K562 (cell line): ENCODE data around the gene TGFA. TPM values are rescaled to one million over a fixed set of nuclear protein-coding genes. Genes with fewer than 3 reads are reported as not detected.

Experiments used
- ATAC-seq: fragments of 200-7000 bp; cut with Tn5 transposase; 3 replicates; pipeline ENCODE4 v1.9.1; 2020; ENCODE audit warnings: moderate library complexity
- BruUV-seq: library from RNA; stranded (reverse); fragments of 400-500 nt; replicated peaks from 2 replicates; lab custom pipeline; 2021; lab: Mats Ljungman, UMichigan
- CTCF ChIA-PET: fragments of 300-600 bp; formaldehyde crosslinking; extraction: SDS; loops from one replicate; lab custom pipeline; 2021; ENCODE audit warnings: low intra/inter-chr PET ratio; lab: Yijun Ruan, JAX
- POLR2A ChIA-PET: fragments of 300-600, 350-650 bp; sonication (Branson Sonifier 250); formaldehyde crosslinking; extraction: SDS; loops from one replicate; lab custom pipeline; 2021; ENCODE audit warnings: antibody characterized with exemption, inconsistent platforms; lab: Yijun Ruan, JAX
- DNase-seq, 4 experiments: peaks; one replicate each; pipeline versions ENCODE4 v3.0.0 to v3.0.0-alpha.2; 2011 to 2018; ENCODE audit warnings: low spot score in 3 of 4, mixed read lengths in 3 of 4; ENCODE audit errors: extremely low read depth in 1 of 4
- FAIRE-seq: peaks from 2 replicates; lab custom pipeline; 2011; peaks lifted over from hg19 to GRCh38; lab: Jason Lieb, UNC
- H2AFZ ChIP-seq: 2 replicates; pipeline ENCODE4 v1.6.0; 2011; ENCODE audit warnings: low read depth, low read length, control low read depth, inconsistent platforms
- H3K27ac ChIP-seq: fragments of 200-600 bp; 3 replicates; pipeline ENCODE4 v1.8.0; 2011; ENCODE audit warnings: low read depth, mild to moderate bottlenecking, control low read depth, inconsistent platforms, low read length, moderate library complexity, mixed read lengths; ENCODE audit errors: extremely low read depth
- H3K27me3 ChIP-seq, 2 experiments: fragments of 300-600 bp in 1 of 2; 2 replicates in 1 of 2; 3 replicates in 1 of 2; pipeline versions ENCODE4 v1.6.0 to v1.8.0; 2011; ENCODE audit warnings: inconsistent platforms in 2 of 2, low read length in 2 of 2, mild to moderate bottlenecking in 1 of 2, mixed read lengths in 1 of 2, moderate library complexity in 1 of 2; ENCODE audit not compliant: control insufficient read depth in 2 of 2, insufficient read depth in 2 of 2
- H3K36me3 ChIP-seq: fragments of 300-600 bp; 3 replicates; pipeline ENCODE4 v1.8.0; 2011; ENCODE audit warnings: mild to moderate bottlenecking, low read length, inconsistent platforms; ENCODE audit not compliant: control insufficient read depth, insufficient read depth
- H3K4me1 ChIP-seq, 2 experiments: fragments of 200-600 bp in 1 of 2; replicated peaks in 1 of 2; 2 replicates in 1 of 2; 3 replicates in 1 of 2; pipeline versions ENCODE4 v1.5.1 to v1.8.0; 2011; ENCODE audit warnings: inconsistent platforms in 2 of 2, low read length in 2 of 2, mild to moderate bottlenecking in 1 of 2, mixed read lengths in 1 of 2, moderate library complexity in 1 of 2; ENCODE audit not compliant: control insufficient read depth in 2 of 2, insufficient read depth in 2 of 2
- H3K4me2 ChIP-seq: 2 replicates; pipeline ENCODE4 v1.6.1; 2011; ENCODE audit warnings: low read length, control low read depth, inconsistent platforms, mixed read lengths; ENCODE audit not compliant: insufficient read depth
- H3K4me3 ChIP-seq: fragments of 200-600 bp; sonication (generic), shearing (Covaris generic); 2 replicates; pipeline ENCODE4 v1.5.1; 2016; ENCODE audit warnings: control low read depth, inconsistent platforms
- H3K79me2 ChIP-seq: fragments of 200-600 bp; 3 replicates; pipeline ENCODE4 v1.8.0; 2011; ENCODE audit warnings: low read length, inconsistent platforms; ENCODE audit not compliant: control insufficient read depth, insufficient read depth
- H3K9ac ChIP-seq, 2 experiments: 2 replicates each; pipeline versions ENCODE4 v1.6.0 to v1.6.1; 2011; ENCODE audit warnings: low read depth in 2 of 2, low read length in 2 of 2, control low read depth in 1 of 2, inconsistent platforms in 1 of 2, mild to moderate bottlenecking in 1 of 2, mixed read lengths in 1 of 2; ENCODE audit not compliant: insufficient read depth in 1 of 2
- H3K9me1 ChIP-seq: one replicate; pipeline ENCODE4 v1.6.0; 2011; ENCODE audit warnings: inconsistent platforms, mild to moderate bottlenecking, low read length, moderate library complexity; ENCODE audit not compliant: control insufficient read depth, insufficient read depth
- H3K9me3 ChIP-seq: replicated peaks from 2 replicates; pipeline ENCODE4 v1.5.1; 2011; ENCODE audit warnings: low read depth, low read length, inconsistent platforms; ENCODE audit not compliant: control insufficient read depth, insufficient read depth
- H4K20me1 ChIP-seq: replicated peaks from 2 replicates; pipeline ENCODE4 v1.6.1; 2011; ENCODE audit warnings: low read length, inconsistent platforms, mixed read lengths; ENCODE audit not compliant: control insufficient read depth, insufficient read depth
- PCBP2 ChIP-seq: fragments of 200-400 bp; formaldehyde crosslinking; IDR thresholded peaks from 2 replicates; pipeline ENCODE4 v1.6.1; 2018; ENCODE audit warnings: low read length, low read depth, mild to moderate bottlenecking, moderate library complexity; ENCODE audit not compliant: poor library complexity, severe bottlenecking
- SAFB ChIP-seq: fragments of 200-400 bp; formaldehyde crosslinking; IDR thresholded peaks from 2 replicates; pipeline ENCODE4 v1.6.1; 2017; ENCODE audit warnings: low read depth, low read length, borderline replicate concordance
- ZC3H4 ChIP-seq: sonication (generic); formaldehyde crosslinking; IDR thresholded peaks from 2 replicates; pipeline ENCODE4 v1.9.0; 2021; ENCODE audit warnings: missing genetic modification reagents, borderline replicate concordance
- WGBS: fragments of 100-300 bp; shearing (Covaris generic); methylation state at CpG from one replicate; pipeline ENCODE4 v1.1.6; 2016; ENCODE audit warnings: low coverage, mixed read lengths; ENCODE audit not compliant: insufficient coverage; ENCODE audit errors: missing lambda C conversion rate; 5-methylcytosine and 5-hydroxymethylcytosine counted together
- in situ Hi-C: fragments of 300-500 bp; cut with MboI; formaldehyde crosslinking; loops from 4 replicates; pipeline ENCODE4 v1.15.0; 2018; ENCODE audit warnings: inconsistent platforms, mixed read lengths
- intact Hi-C: fragments of 100-400 bp; cut with micrococcal nuclease; formaldehyde crosslinking; loops from 2 replicates; pipeline ENCODE4 v1.14.2; 2022
- polyA plus RNA-seq, 8 experiments: library from polyadenylated mRNA; depleted of rRNA in 4 of 8; stranded (reverse) in 5 of 8; unstranded in 3 of 8; fragments of >200 nt; fragmentation: Nextera tagmentation in 2 of 8; fragmentation: Illumina TruSeq in 1 of 8; extraction: Ambion mirVana in 2 of 8; extraction: Trizol in 1 of 8; gene quantifications; 2 replicates each; pipeline versions ENCODE4 v1.2.1 to v1.2.3, GENCODE V29; 2011 to 2014; ENCODE audit warnings: inconsistent platforms in 1 of 8, missing spikeins in 1 of 8
- total RNA-seq, 7 experiments: library from RNA; depleted of rRNA in 6 of 7; stranded (reverse); fragments of >200 nt in 6 of 7; fragmentation: Illumina TruSeq in 2 of 7; extraction: Trizol in 2 of 7; gene quantifications; 2 replicates each; pipeline versions ENCODE4 v1.2.1 to v1.2.3, GENCODE V29; 2011 to 2021; ENCODE audit warnings: low replicate concordance in 1 of 7
- TF ChIP-seq, protein P1 (sequence below): fragments of 250-450 bp; sonication (Bioruptor Pico); IDR thresholded peaks from 2 replicates; pipeline ENCODE4 v1.8.0; 2021; ENCODE audit warnings: moderate library complexity, mild to moderate bottlenecking, inconsistent platforms

Gene TGFA
- total and polyA plus RNA-seq, 9 of the 15 experiments (the other 6 are each of a cell fraction or from before 2014, with no cell fraction given) = not detected

DNA sequence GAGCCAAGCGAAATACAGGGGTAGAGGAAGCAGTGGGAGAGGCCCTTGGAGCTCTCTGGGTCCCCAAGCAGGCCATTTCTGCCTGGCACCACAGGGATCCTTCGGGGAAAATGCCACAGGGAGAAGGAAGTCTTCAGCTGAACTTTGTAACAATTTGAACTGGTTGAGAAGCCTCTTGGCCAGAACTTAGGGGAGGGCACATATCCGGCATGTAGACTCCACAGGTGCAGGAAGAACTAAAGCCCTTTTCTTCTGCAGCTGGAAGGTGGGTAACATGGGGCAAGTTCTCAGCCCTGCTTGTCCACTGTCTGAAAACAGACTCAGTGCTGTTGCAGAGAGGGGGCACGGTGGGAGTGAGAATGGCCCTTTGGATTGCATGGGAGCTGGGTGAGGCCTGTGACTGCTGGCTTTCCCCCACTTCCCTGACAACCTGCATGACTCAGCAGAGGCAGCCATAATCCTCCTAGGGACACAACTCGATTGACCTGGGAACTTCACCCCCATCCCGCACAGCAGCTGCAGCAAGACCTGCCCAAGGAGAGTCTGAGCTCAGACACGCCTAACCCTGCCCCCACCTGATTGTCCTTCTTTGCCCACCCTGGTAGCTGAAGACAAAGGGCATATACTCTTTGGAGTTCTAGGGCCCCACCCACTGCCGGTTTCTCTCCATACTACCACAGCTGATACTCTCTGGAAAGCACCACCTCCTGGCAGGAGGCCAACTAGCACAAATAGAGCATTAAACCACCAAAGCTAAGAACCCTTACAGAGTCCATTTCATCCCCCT lies 150.2 kb downstream of the TGFA start (continued):
- TF ChIP-seq, protein P1, sequence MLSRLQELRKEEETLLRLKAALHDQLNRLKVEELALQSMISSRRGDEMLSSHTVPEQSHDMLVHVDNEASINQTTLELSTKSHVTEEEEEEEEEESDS = no peak
- TF ChIP-seq SAFB = no peak

DNA sequence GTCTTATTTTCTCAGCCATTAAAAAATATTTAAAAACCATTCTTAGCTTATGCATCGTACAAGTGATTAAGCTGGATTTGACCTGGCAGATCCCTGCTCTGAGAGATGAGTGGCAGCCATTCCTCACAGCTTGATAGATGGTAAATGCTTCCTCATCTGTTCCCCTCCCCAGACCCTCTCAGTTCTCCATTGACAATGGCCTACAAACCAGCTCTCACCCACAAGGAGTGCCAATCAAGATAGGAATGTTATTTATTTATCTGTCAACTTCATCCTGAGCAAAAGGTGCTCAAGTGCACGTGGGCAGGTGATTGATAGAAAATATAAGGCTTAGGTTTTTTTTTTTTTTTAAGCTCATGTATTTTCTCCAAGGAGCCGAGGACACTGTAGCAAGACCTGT lies 153.1 kb downstream of the TGFA start:
- Histone ChIP-seq H2AFZ (no peak overlapping the region), H3K9me3 (peaks cover 2% of the 10 kb centered on the region; the same call in 1 of the 2 replicates), H3K9ac (no peak overlapping the region), H3K27ac (no peak overlapping the region), H3K36me3 (no peaks in the 10 kb centered on the region), H3K4me2 (no peak overlapping the region), H3K9me1 (no peaks in the 10 kb centered on the region), H4K20me1 (no peaks in the 10 kb centered on the region)
- CTCF ChIA-PET = no interaction called here
- FAIRE-seq (no peak), DNase-seq (no peak), ATAC-seq (no peak)
- no TSS peak for BruUV-seq
- WGBS = 6% methylated on average over 3 of the region's 3 CpGs
- TF ChIP-seq ZC3H4 (CRISPR knock-in tag) (no peak), PCBP2 (no peak)
- TF ChIP-seq, all 486 proteins: peak for 0
- no peak overlapping the region for H3K4me3 ChIP-seq
- in situ Hi-C loops = no loop called here
- no peaks in the 10 kb centered on the region for H3K79me2 ChIP-seq
- intact Hi-C loops = no loop called here
- POLR2A ChIA-PET = interaction anchor here (0.6 kb wide), 1 partner anchor 233 kb away, joined by 3 read pairs; no protein-coding TSS in a partner anchor
- peaks cover 8 to 9% of the 10 kb centered on the region in 2 experiments; a peak in 2 of 5 replicates for H3K4me1 ChIP-seq
- H3K27me3 ChIP-seq = peaks cover 6 to 14% of the 10 kb centered on the region in 2 experiments
